Measurements from ENCODE around the gene PMCH.

GRCh38 chr12:102232446-102232845 lies 34.8 kb upstream of the PMCH start:
- TF ChIP-seq CTCF (IDR thresholded peaks at IDR 0.05) (no peak), POLR2A (IDR thresholded peaks at IDR 0.05) (no peak)

All from right lobe of liver (tissue), 4 donors.